ENCODE data around the gene BCDIN3D. TPM values are rescaled to one million over a fixed set of nuclear protein-coding genes. Genes with fewer than 3 reads are reported as not detected.

BCDIN3D gene
- total and polyA plus RNA-seq, 9 donors = 2.8 to 5.9 (median 4.7) TPM

- Histone ChIP-seq H3K27ac (no peak overlapping the region), H3K36me3 (no peaks in the 10 kb centered on the region), H3K4me1 (ENCODE audit: insufficient read depth) (no peaks in the 10 kb centered on the region), H3K9me3 (no peaks in the 10 kb centered on the region), H3K4me3 (no peak overlapping the region), H3K27me3 (no peaks in the 10 kb centered on the region)
- intact Hi-C loops (cut with DNase I) = no loop called here
- no peak for TF ChIP-seq EP300 (IDR thresholded peaks at IDR 0.05)
- no peak for TF ChIP-seq POLR2A (IDR thresholded peaks at IDR 0.05)
- no peak for TF ChIP-seq CTCF (IDR thresholded peaks at IDR 0.05)
- DNase-seq = no peak
- WGBS, 3 donors = 80 to 88% (median 86%) methylated on average over 4 of the region's 4 CpGs
Observed at GRCh38 chr12:49890096-49890461, 47.2 kb upstream of the BCDIN3D start.

- DNase-seq = no peak
- Histone ChIP-seq H3K4me3 (no peak overlapping the region), H3K27ac (no peak overlapping the region), H3K9me3 (no peaks in the 10 kb centered on the region), H3K27me3 (no peaks in the 10 kb centered on the region), H3K4me1 (ENCODE audit: insufficient read depth) (no peaks in the 10 kb centered on the region), H3K36me3 (no peaks in the 10 kb centered on the region)
- WGBS, 3 donors = 87 to 91% (median 91%) methylated on average over 10 of the region's 10 CpGs
- intact Hi-C loops (cut with DNase I) = no loop called here
- TF ChIP-seq CTCF (IDR thresholded peaks at IDR 0.05) (no peak), EP300 (IDR thresholded peaks at IDR 0.05) (no peak), POLR2A (IDR thresholded peaks at IDR 0.05) (no peak)
Observed at GRCh38 chr12:49889361-49890095, 46.6 kb upstream of the BCDIN3D start.

- TF ChIP-seq CTCF (IDR thresholded peaks at IDR 0.05) = no peak
- TF ChIP-seq POLR2A (IDR thresholded peaks at IDR 0.05) = no peak
- TF ChIP-seq EP300 (IDR thresholded peaks at IDR 0.05) = no peak
- no peak overlapping the region for H3K4me3 ChIP-seq
- no peaks in the 10 kb centered on the region for H3K4me1 ChIP-seq (ENCODE audit: insufficient read depth)
- H3K9me3 ChIP-seq = no peaks in the 10 kb centered on the region
- no peak for DNase-seq
- no peak overlapping the region for H3K27ac ChIP-seq
- 94 to 96% (median 96%) methylated on average over 13 of the region's 13 CpGs for WGBS, 3 donors
- no peaks in the 10 kb centered on the region for H3K27me3 ChIP-seq
- H3K36me3 ChIP-seq = no peaks in the 10 kb centered on the region
- intact Hi-C loops (cut with DNase I) = no loop called here
Observed at GRCh38 chr12:49888461-49889151, 45.7 kb upstream of the BCDIN3D start.

GRCh38 chr12:49887536-49888401 is 44.9 kb upstream of the BCDIN3D start:
- TF ChIP-seq CTCF (IDR thresholded peaks at IDR 0.05) = no peak
- TF ChIP-seq POLR2A (IDR thresholded peaks at IDR 0.05) = no peak
- TF ChIP-seq EP300 (IDR thresholded peaks at IDR 0.05) = no peak
- no peak overlapping the region for H3K4me3 ChIP-seq
- no peak overlapping the region for H3K27ac ChIP-seq
- no peaks in the 10 kb centered on the region for H3K27me3 ChIP-seq
- WGBS, 3 donors = 81 to 85% (median 85%) methylated on average over 14 to 15 of the region's 15 CpGs
- H3K36me3 ChIP-seq = no peaks in the 10 kb centered on the region
- DNase-seq = no peak
- intact Hi-C loops (cut with DNase I) = no loop called here
- no peaks in the 10 kb centered on the region for H3K4me1 ChIP-seq (ENCODE audit: insufficient read depth)
- no peaks in the 10 kb centered on the region for H3K9me3 ChIP-seq
